Mammary epithelial cell (primary cell): ENCODE results near the gene C1orf21.

Experiments used
- CTCF ChIP-seq, 2 donors: IDR thresholded peaks in 1 of 2; conservative IDR thresholded peaks in 1 of 2; 2 replicates each; pipeline ENCODE4 v1.5.1; 2011 to 2012; ENCODE audit warnings: inconsistent platforms in 2 of 2, low read length in 2 of 2, mild to moderate bottlenecking in 2 of 2, control low read depth in 1 of 2, low read depth in 1 of 2; ENCODE audit not compliant: insufficient read depth in 1 of 2; ENCODE audit errors: extremely low read depth in 1 of 2
- EZH2 ChIP-seq: IDR thresholded peaks from 2 replicates; pipeline ENCODE4 v1.6.1; 2012; ENCODE audit warnings: low read length, inconsistent platforms, borderline replicate concordance

GRCh38 chr1:184513966-184514365 lies 127.1 kb downstream of the C1orf21 start:
- TF ChIP-seq CTCF (conservative IDR thresholded peaks at IDR 0.05 in 1 of 2, IDR thresholded peaks at IDR 0.05 in 1 of 2; ENCODE audit: extremely low read depth in 1 of 2, insufficient read depth in 1 of 2, low read depth in 1 of 2, low read length in 2 of 2), result no peak
- TF ChIP-seq EZH2, result no peak
